DOHH2 (cell line): ENCODE data around the gene PARM1.

Experiments
- H3F3A ChIP-seq: fragments of 200-600 bp; sonication (generic), shearing (Covaris generic); 2 replicates; pipeline ENCODE4 v1.6.0; 2016; ENCODE audit warnings: antibody characterized with exemption, mild to moderate bottlenecking; ENCODE audit not compliant: control insufficient read depth, insufficient read depth
- H3K27ac ChIP-seq: fragments of 200-600 bp; sonication (generic); 2 replicates; pipeline ENCODE4 v1.5.1; 2014; ENCODE audit warnings: low read depth, mild to moderate bottlenecking, low read length, moderate library complexity
- H3K27me3 ChIP-seq: fragments of 200-600 bp; sonication (generic); 2 replicates; pipeline ENCODE4 v1.6.1; 2014; ENCODE audit warnings: mild to moderate bottlenecking, low read length, mixed read lengths; ENCODE audit not compliant: control insufficient read depth
- H3K36me3 ChIP-seq: fragments of 200-600 bp; sonication (generic); 2 replicates; pipeline ENCODE4 v1.6.1; 2014; ENCODE audit warnings: mild to moderate bottlenecking, low read length, moderate library complexity, mixed read lengths; ENCODE audit not compliant: control insufficient read depth
- H3K4me1 ChIP-seq: fragments of 200-600 bp; sonication (generic); 2 replicates; pipeline ENCODE4 v1.6.1; 2014; ENCODE audit warnings: mild to moderate bottlenecking, low read length, mixed read lengths; ENCODE audit not compliant: control insufficient read depth
- H3K4me2 ChIP-seq: fragments of 200-600 bp; sonication (generic); 2 replicates; pipeline ENCODE4 v1.6.0; 2014; ENCODE audit warnings: mild to moderate bottlenecking, low read length, moderate library complexity
- H3K4me3 ChIP-seq: fragments of 200-600 bp; sonication (generic); 2 replicates; pipeline ENCODE4 v1.5.1; 2014; ENCODE audit warnings: mild to moderate bottlenecking, low read length, mixed read lengths
- H3K79me2 ChIP-seq: fragments of 200-600 bp; sonication (generic); 2 replicates; pipeline ENCODE4 v1.6.1; 2014; ENCODE audit warnings: mild to moderate bottlenecking, low read length, mixed read lengths; ENCODE audit not compliant: control insufficient read depth
- H3K9me2 ChIP-seq: fragments of 200-600 bp; sonication (generic); replicated peaks from 2 replicates; pipeline ENCODE4 v1.6.1; 2014; ENCODE audit warnings: mild to moderate bottlenecking, low read length, mixed read lengths; ENCODE audit not compliant: control insufficient read depth
- H3K9me3 ChIP-seq: fragments of 200-600 bp; sonication (generic); 2 replicates; pipeline ENCODE4 v1.6.1; 2014; ENCODE audit warnings: antibody characterized with exemption, low read length, mixed read lengths; ENCODE audit not compliant: control insufficient read depth, insufficient read depth
- H4K20me1 ChIP-seq: fragments of 200-600 bp; sonication (generic); 2 replicates; pipeline ENCODE4 v1.6.0; 2014; ENCODE audit warnings: low read depth, mild to moderate bottlenecking, antibody characterized with exemption, low read length, moderate library complexity; ENCODE audit not compliant: control insufficient read depth, insufficient read depth
- CTCF ChIP-seq: fragments of 200-600 bp; sonication (generic); IDR thresholded peaks from one replicate; pipeline ENCODE4 v1.5.1; 2014; ENCODE audit warnings: antibody characterized with exemption, mild to moderate bottlenecking, low read depth, low read length; ENCODE audit not compliant: poor library complexity, severe bottlenecking
- EZH2phosphoT487 ChIP-seq: fragments of 200-600 bp; sonication (generic); IDR thresholded peaks from 2 replicates; pipeline ENCODE4 v1.6.1; 2017; ENCODE audit warnings: borderline replicate concordance, mild to moderate bottlenecking, antibody characterized with exemption, low read length, moderate library complexity, mixed read lengths

The PARM1 gene

GRCh38 chr4:74999714-75000309 is 66.9 kb downstream of the PARM1 start:
- H3K9me3 ChIP-seq: no peaks in the 10 kb centered on the region
- no peaks in the 10 kb centered on the region for H4K20me1 ChIP-seq
- no peaks in the 10 kb centered on the region for H3K27me3 ChIP-seq
- TF ChIP-seq EZH2phosphoT487: no peak
- TF ChIP-seq CTCF: no peak
- H3K36me3 ChIP-seq: no peaks in the 10 kb centered on the region
- H3K9me2 ChIP-seq: no peaks in the 10 kb centered on the region
- no peak overlapping the region for H3K4me2 ChIP-seq
- no peaks in the 10 kb centered on the region for H3K79me2 ChIP-seq
- no peaks in the 10 kb centered on the region for H3K4me1 ChIP-seq
- no peak overlapping the region for H3K27ac ChIP-seq
- no peaks in the 10 kb centered on the region for H3F3A ChIP-seq
- no peak overlapping the region for H3K4me3 ChIP-seq

- Histone ChIP-seq H4K20me1 (no peaks in the 10 kb centered on the region), H3K4me1 (no peaks in the 10 kb centered on the region), H3F3A (no peaks in the 10 kb centered on the region), H3K79me2 (no peaks in the 10 kb centered on the region), H3K4me2 (no peak overlapping the region), H3K9me3 (no peaks in the 10 kb centered on the region), H3K9me2 (no peaks in the 10 kb centered on the region), H3K4me3 (no peak overlapping the region), H3K27ac (no peak overlapping the region), H3K36me3 (no peaks in the 10 kb centered on the region), H3K27me3 (no peaks in the 10 kb centered on the region)
- TF ChIP-seq EZH2phosphoT487 (no peak), CTCF (no peak)
Observed at GRCh38 chr4:75001871-75002270, 69.0 kb downstream of the PARM1 start.

GRCh38 chr4:75002381-75002780 is 69.5 kb downstream of the PARM1 start:
- Histone ChIP-seq H3K27me3 (no peaks in the 10 kb centered on the region), H3K79me2 (no peaks in the 10 kb centered on the region), H3K9me3 (no peaks in the 10 kb centered on the region), H3K36me3 (no peaks in the 10 kb centered on the region), H3K4me1 (no peaks in the 10 kb centered on the region), H3K4me3 (no peak overlapping the region), H3F3A (no peaks in the 10 kb centered on the region), H3K4me2 (no peak overlapping the region), H4K20me1 (no peaks in the 10 kb centered on the region), H3K9me2 (no peaks in the 10 kb centered on the region), H3K27ac (no peak overlapping the region)
- TF ChIP-seq CTCF: no peak
- TF ChIP-seq EZH2phosphoT487: no peak

GRCh38 chr4:75003979-75004378 is 71.1 kb downstream of the PARM1 start:
- Histone ChIP-seq H3K4me1 (no peaks in the 10 kb centered on the region), H3K27ac (no peak overlapping the region), H3K4me3 (no peak overlapping the region), H3K36me3 (no peaks in the 10 kb centered on the region), H3K9me3 (no peaks in the 10 kb centered on the region), H3F3A (no peaks in the 10 kb centered on the region), H3K4me2 (no peak overlapping the region), H3K79me2 (no peaks in the 10 kb centered on the region), H4K20me1 (no peaks in the 10 kb centered on the region), H3K9me2 (no peaks in the 10 kb centered on the region), H3K27me3 (no peaks in the 10 kb centered on the region)
- no peak for TF ChIP-seq CTCF
- TF ChIP-seq EZH2phosphoT487: no peak
